ENCODE data around the gene CRYL1. TPM values are rescaled to one million over a fixed set of nuclear protein-coding genes. Genes with fewer than 3 reads are reported as not detected.

Gene CRYL1
- total RNA-seq, 4 donors from 2014 or later: 75.0 to 188 (median 145) TPM

GRCh38 chr13:20570517-20570916 lies 44.9 kb upstream of the CRYL1 start:
- 86 to 92% methylated on average over 1 of the region's 1 CpG for WGBS, 2 donors (ENCODE audit: low coverage in 1 of 2)
- peaks cover 0 to 11% (median 2%) of the 10 kb centered on the region in 4 donors for H3K36me3 ChIP-seq
- H3K4me3 ChIP-seq: no peak overlapping the region
- no peaks in the 10 kb centered on the region for H3K27me3 ChIP-seq
- H3K27ac ChIP-seq: no peak overlapping the region
- no peak for DNase-seq
- TF ChIP-seq POLR2A (IDR thresholded peaks at IDR 0.05): no peak
- TF ChIP-seq POLR2AphosphoS5 (IDR thresholded peaks at IDR 0.05): no peak
- no peak for TF ChIP-seq CTCF (IDR thresholded peaks at IDR 0.05)
- no peak for TF ChIP-seq EP300 (IDR thresholded peaks at IDR 0.05; ENCODE audit: low read depth)
- intact Hi-C loops (cut with DNase I; ENCODE audit: low total_unique reads) (no loop called here), in situ Hi-C loops (cut with MboI; ENCODE audit: low pct_ligation_motif_present in 1 of 4, low pct_unique_long_range_greater_than_20kb in 1 of 4, low sequenced_read_pairs in 3 of 4) (no loop called here)
- H3K4me1 ChIP-seq: peaks cover 0 to 16% (median 9%) of the 10 kb centered on the region in 4 donors
- H3K9me3 ChIP-seq: peaks cover 0 to 1% of the 10 kb centered on the region in 2 donors

GRCh38 chr13:20567881-20568528 lies 42.3 kb upstream of the CRYL1 start:
- Histone ChIP-seq H3K4me1 (peaks cover 0 to 16% (median 9%) of the 10 kb centered on the region in 4 donors), H3K36me3 (no peaks in the 10 kb centered on the region), H3K9me3 (peaks cover 0 to 5% of the 10 kb centered on the region in 2 donors), H3K27me3 (no peaks in the 10 kb centered on the region), H3K4me3 (peak overlapping the region; percentile 56 to 68 (median 64)), H3K27ac (peak overlapping the region; percentile 93 to 97 (median 97))
- intact Hi-C loops (cut with DNase I; ENCODE audit: low total_unique reads): no loop called here
- in situ Hi-C loops (cut with MboI; ENCODE audit: low pct_ligation_motif_present in 1 of 4, low pct_unique_long_range_greater_than_20kb in 1 of 4, low sequenced_read_pairs in 3 of 4): no loop called here
- DNase-seq: no peak
- TF ChIP-seq POLR2AphosphoS5 (IDR thresholded peaks at IDR 0.05) (no peak), POLR2A (IDR thresholded peaks at IDR 0.05) (no peak), EP300 (IDR thresholded peaks at IDR 0.05; ENCODE audit: low read depth) (no peak), CTCF (IDR thresholded peaks at IDR 0.05) (no peak)
- 18 to 29% methylated on average over 9 of the region's 9 CpGs for WGBS, 2 donors (ENCODE audit: low coverage in 1 of 2)

GRCh38 chr13:20566898-20567874 lies 41.5 kb upstream of the CRYL1 start, which contains the start of gene IFT88:
IFT88 (plus strand) TSS chr13:20567157; CDS start chr13:20574386, 7,229 bp downstream.
- DNase-seq: peak; percentile 92
- 0 to 1% methylated on average over 4 to 46 of the region's 74 CpGs for WGBS, 2 donors (ENCODE audit: low coverage in 1 of 2)
- in situ Hi-C loops (cut with MboI; ENCODE audit: low pct_ligation_motif_present in 1 of 4, low pct_unique_long_range_greater_than_20kb in 1 of 4, low sequenced_read_pairs in 3 of 4) (no loop called here), intact Hi-C loops (cut with DNase I; ENCODE audit: low total_unique reads) (no loop called here)
- H3K4me3 ChIP-seq: peak within 1 kb of the TSS; percentile 56 to 68 (median 64)
- H3K27ac ChIP-seq: peak within 1 kb of the TSS; percentile 93 to 97 (median 97)
- no peaks in the 10 kb centered on the region for H3K27me3 ChIP-seq
- peaks cover 0 to 16% (median 9%) of the 10 kb centered on the region in 4 donors for H3K4me1 ChIP-seq
- peak in 2 of 5 experiments; percentile 8 to 43 for TF ChIP-seq CTCF (IDR thresholded peaks at IDR 0.05)
- peak; percentile 45 to 85 (median 82) for TF ChIP-seq POLR2AphosphoS5 (IDR thresholded peaks at IDR 0.05)
- TF ChIP-seq EP300 (IDR thresholded peaks at IDR 0.05; ENCODE audit: low read depth): no peak
- TF ChIP-seq POLR2A (IDR thresholded peaks at IDR 0.05): peak; percentile 81
- no peaks in the 10 kb centered on the region for H3K36me3 ChIP-seq
- H3K9me3 ChIP-seq: peaks cover 0 to 5% of the 10 kb centered on the region in 2 donors

- peak overlapping the region; percentile 93 to 97 (median 97) for H3K27ac ChIP-seq
- H3K27me3 ChIP-seq: no peaks in the 10 kb centered on the region
- H3K36me3 ChIP-seq: no peaks in the 10 kb centered on the region
- WGBS, 2 donors (ENCODE audit: low coverage in 1 of 2): 2 to 5% methylated on average over 7 to 21 of the region's 21 CpGs
- intact Hi-C loops (cut with DNase I; ENCODE audit: low total_unique reads) (no loop called here), in situ Hi-C loops (cut with MboI; ENCODE audit: low pct_ligation_motif_present in 1 of 4, low pct_unique_long_range_greater_than_20kb in 1 of 4, low sequenced_read_pairs in 3 of 4) (no loop called here)
- peaks cover 0 to 5% of the 10 kb centered on the region in 2 donors for H3K9me3 ChIP-seq
- no peak for TF ChIP-seq CTCF (IDR thresholded peaks at IDR 0.05)
- TF ChIP-seq POLR2A (IDR thresholded peaks at IDR 0.05): no peak
- TF ChIP-seq EP300 (IDR thresholded peaks at IDR 0.05; ENCODE audit: low read depth): no peak
- peak in 1 of 3 donors; percentile 22 for TF ChIP-seq POLR2AphosphoS5 (IDR thresholded peaks at IDR 0.05)
- H3K4me1 ChIP-seq: peaks cover 0 to 16% (median 9%) of the 10 kb centered on the region in 4 donors
- DNase-seq: peak; percentile 75
- peak overlapping the region; percentile 56 to 68 (median 64) for H3K4me3 ChIP-seq
Observed at GRCh38 chr13:20566468-20566897, 40.8 kb upstream of the CRYL1 start.

Measured in transverse colon (tissue), 4 donors.